SK-N-SH treated with all-trans-retinoic acid at 6 μM for 48 hours (cell line): ENCODE data around the gene C19orf85.

Experiments
- ATAC-seq: fragments of 200-7000 bp; cut with Tn5 transposase; 3 replicates; pipeline ENCODE4 v1.9.1; 2020; ENCODE audit warnings: mild to moderate bottlenecking, moderate library complexity
- ARNTL ChIP-seq: fragments of 450-650 bp; formaldehyde crosslinking; IDR thresholded peaks from 2 replicates; pipeline ENCODE4 v1.5.0; 2020; ENCODE audit warnings: low read depth, mild to moderate bottlenecking, moderate library complexity, borderline replicate concordance
- BACH2 ChIP-seq: fragments of 250-450 bp; sonication (Bioruptor Pico); IDR thresholded peaks from 2 replicates; pipeline ENCODE4 v1.9.0; 2021; ENCODE audit warnings: mild to moderate bottlenecking, borderline replicate concordance
- CREB5 ChIP-seq: fragments of 250-450 bp; sonication (Bioruptor Pico); IDR thresholded peaks from 2 replicates; pipeline ENCODE4 v1.5.1; 2020; ENCODE audit warnings: low read depth, mild to moderate bottlenecking, moderate library complexity
- CSDC2 ChIP-seq: fragments of 250-450 bp; sonication (Bioruptor Pico); IDR thresholded peaks from 2 replicates; pipeline ENCODE4 v1.5.0; 2020; ENCODE audit warnings: mild to moderate bottlenecking, moderate library complexity
- CSRNP3 ChIP-seq: fragments of 250-450 bp; sonication (Bioruptor Pico); IDR thresholded peaks from 2 replicates; pipeline ENCODE4 v1.5.1; 2021; ENCODE audit warnings: mild to moderate bottlenecking, moderate library complexity
- GLIS3 ChIP-seq: fragments of 250-450 bp; sonication (Bioruptor Pico); IDR thresholded peaks from 2 replicates; pipeline ENCODE4 v1.5.0; 2020; ENCODE audit warnings: mild to moderate bottlenecking, moderate library complexity
- ISL1 ChIP-seq: fragments of 250-450 bp; sonication (Bioruptor Pico); IDR thresholded peaks from 2 replicates; pipeline ENCODE4 v2.1.2; 2022; ENCODE audit warnings: mild to moderate bottlenecking, moderate library complexity
- OSR1 ChIP-seq: fragments of 250-450 bp; sonication (Bioruptor Pico); IDR thresholded peaks from 2 replicates; pipeline ENCODE4 v1.8.0; 2022; ENCODE audit warnings: moderate library complexity, mild to moderate bottlenecking, inconsistent platforms
- POU6F1 ChIP-seq: fragments of 250-450 bp; sonication (Bioruptor Pico); IDR thresholded peaks from 2 replicates; pipeline ENCODE4 v1.8.0; 2021; ENCODE audit warnings: low read depth, mild to moderate bottlenecking, moderate library complexity, borderline replicate concordance
- PPARA ChIP-seq: fragments of 250-450 bp; sonication (Bioruptor Pico); IDR thresholded peaks from 2 replicates; pipeline ENCODE4 v1.5.0; 2020; ENCODE audit warnings: mild to moderate bottlenecking, borderline replicate concordance
- RARB ChIP-seq: fragments of 250-450 bp; sonication (Bioruptor Pico); IDR thresholded peaks from 2 replicates; pipeline ENCODE4 v1.8.0; 2021; ENCODE audit warnings: mild to moderate bottlenecking, moderate library complexity
- SNAI2 ChIP-seq: fragments of 250-450 bp; sonication (Bioruptor Pico); IDR thresholded peaks from 2 replicates; pipeline ENCODE4 v1.5.0; 2020; ENCODE audit warnings: mild to moderate bottlenecking, moderate library complexity
- TCF4 ChIP-seq: fragments of 250-450 bp; sonication (Bioruptor Pico); IDR thresholded peaks from 2 replicates; pipeline ENCODE4 v1.8.0; 2021; ENCODE audit warnings: mild to moderate bottlenecking, moderate library complexity, borderline replicate concordance
- TOX ChIP-seq: fragments of 250-450 bp; sonication (Bioruptor Pico); IDR thresholded peaks from 2 replicates; pipeline ENCODE4 v1.8.0; 2021; ENCODE audit warnings: mild to moderate bottlenecking, moderate library complexity, borderline replicate concordance
- ZC3H10 ChIP-seq: fragments of 250-450 bp; sonication (Bioruptor Pico); IDR thresholded peaks from 2 replicates; pipeline ENCODE4 v1.5.1; 2021; ENCODE audit warnings: mild to moderate bottlenecking, moderate library complexity
- ZFP3 ChIP-seq: fragments of 250-450 bp; sonication (Bioruptor Pico); IDR thresholded peaks from 2 replicates; pipeline ENCODE4 v1.5.0; 2020; ENCODE audit warnings: mild to moderate bottlenecking, moderate library complexity
- ZFP30 ChIP-seq: fragments of 450-650 bp; formaldehyde crosslinking; IDR thresholded peaks from 2 replicates; pipeline ENCODE4 v1.5.0; 2022; ENCODE audit warnings: mild to moderate bottlenecking, moderate library complexity
- ZNF565 ChIP-seq: fragments of 450-650 bp; formaldehyde crosslinking; conservative IDR thresholded peaks from 2 replicates; pipeline ENCODE4 v1.5.0; 2020; ENCODE audit warnings: low read depth, mild to moderate bottlenecking, moderate library complexity
- ZNF70 ChIP-seq: fragments of 450-650 bp; formaldehyde crosslinking; IDR thresholded peaks from 2 replicates; pipeline ENCODE4 v1.5.0; 2020; ENCODE audit warnings: mild to moderate bottlenecking, moderate library complexity
- ZNF8 ChIP-seq: fragments of 450-650 bp; formaldehyde crosslinking; IDR thresholded peaks from 2 replicates; pipeline ENCODE4 v1.5.0; 2020; ENCODE audit warnings: mild to moderate bottlenecking, moderate library complexity
- TF ChIP-seq, protein P1 (sequence below): fragments of 250-450 bp; sonication (Bioruptor Pico); IDR thresholded peaks from 2 replicates; pipeline ENCODE4 v1.5.0; 2020; ENCODE audit warnings: mild to moderate bottlenecking, moderate library complexity

Gene C19orf85

DNA sequence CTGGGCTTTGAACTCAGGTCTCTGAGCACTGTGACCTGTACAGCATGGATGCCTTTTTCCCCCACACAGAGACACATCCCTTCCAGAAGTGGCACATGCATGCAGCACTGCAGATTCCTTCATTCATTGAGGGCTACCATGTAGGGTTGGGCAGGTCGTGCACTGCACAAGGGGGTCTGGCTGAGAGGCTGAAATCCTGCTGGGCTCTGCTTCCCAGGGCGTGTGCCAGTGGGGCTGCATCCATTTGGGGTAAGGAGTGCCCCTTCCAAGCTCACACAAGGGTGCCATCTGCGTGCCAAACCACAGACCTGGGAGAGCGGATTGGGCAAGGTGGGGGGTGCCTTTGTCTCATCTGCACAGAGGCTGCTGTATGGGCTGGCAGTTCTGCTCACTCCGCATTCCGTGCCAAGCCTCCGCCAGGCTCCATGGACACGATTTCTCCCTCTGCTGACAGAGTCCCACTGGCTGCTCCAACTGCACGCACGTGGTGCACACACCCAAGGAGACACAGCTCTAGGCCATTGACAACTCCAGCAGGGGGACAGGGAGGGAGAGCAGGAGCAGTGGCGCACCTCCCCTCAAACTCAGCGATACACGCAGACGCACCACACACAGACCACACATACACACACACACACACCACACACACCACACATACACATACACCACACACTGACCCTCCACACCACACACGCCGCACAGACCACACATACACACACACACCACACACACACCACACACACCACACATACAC, 17.0 kb downstream of the C19orf85 start:
- peak; percentile 61 for ATAC-seq

GRCh38 chr19:55446060-55446459, 18.5 kb downstream of the C19orf85 start:
- no peak for ATAC-seq
- TF ChIP-seq SNAI2 (CRISPR knock-in tag) (no peak), ZNF8 (no peak), BACH2 (no peak), ISL1 (no peak), POU6F1 (CRISPR knock-in tag) (no peak), CREB5 (CRISPR knock-in tag) (no peak)

More for the DNA sequence above, 17.0 kb downstream of the C19orf85 start:
- TF ChIP-seq ISL1 (no peak), SNAI2 (CRISPR knock-in tag) (no peak), CSRNP3 (CRISPR knock-in tag) (no peak), ZFP3 (CRISPR knock-in tag) (no peak), POU6F1 (CRISPR knock-in tag) (no peak), RARB (CRISPR knock-in tag) (no peak), BACH2 (no peak), ZC3H10 (no peak)

DNA sequence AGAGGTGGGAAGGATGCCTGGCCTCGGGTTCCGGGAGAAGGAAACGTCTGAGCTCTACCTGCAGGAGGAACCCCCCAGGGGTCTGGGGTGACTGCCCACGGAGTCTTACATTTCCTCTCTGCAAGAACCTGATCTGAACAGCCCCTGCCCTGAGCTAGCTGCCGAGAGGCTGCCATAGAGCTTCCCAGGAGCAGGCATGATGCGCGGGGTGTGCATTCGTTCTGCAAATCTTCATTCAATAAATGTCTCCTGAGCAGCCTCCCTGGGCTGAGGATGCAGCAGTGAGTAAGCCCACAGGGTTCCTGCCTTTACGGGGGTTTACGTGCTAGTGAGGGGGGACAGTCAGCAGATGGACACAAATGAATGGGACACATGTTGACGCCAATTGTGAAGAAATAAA, 19.9 kb downstream of the C19orf85 start:
- no peak for TF ChIP-seq CSDC2 (CRISPR knock-in tag)
- no peak for TF ChIP-seq PPARA (CRISPR knock-in tag)
- no peak for TF ChIP-seq ZFP3 (CRISPR knock-in tag)
- TF ChIP-seq TCF4 (CRISPR knock-in tag), result no peak
- no peak for TF ChIP-seq ZNF8
- TF ChIP-seq OSR1, result no peak
- ATAC-seq, result no peak

DNA sequence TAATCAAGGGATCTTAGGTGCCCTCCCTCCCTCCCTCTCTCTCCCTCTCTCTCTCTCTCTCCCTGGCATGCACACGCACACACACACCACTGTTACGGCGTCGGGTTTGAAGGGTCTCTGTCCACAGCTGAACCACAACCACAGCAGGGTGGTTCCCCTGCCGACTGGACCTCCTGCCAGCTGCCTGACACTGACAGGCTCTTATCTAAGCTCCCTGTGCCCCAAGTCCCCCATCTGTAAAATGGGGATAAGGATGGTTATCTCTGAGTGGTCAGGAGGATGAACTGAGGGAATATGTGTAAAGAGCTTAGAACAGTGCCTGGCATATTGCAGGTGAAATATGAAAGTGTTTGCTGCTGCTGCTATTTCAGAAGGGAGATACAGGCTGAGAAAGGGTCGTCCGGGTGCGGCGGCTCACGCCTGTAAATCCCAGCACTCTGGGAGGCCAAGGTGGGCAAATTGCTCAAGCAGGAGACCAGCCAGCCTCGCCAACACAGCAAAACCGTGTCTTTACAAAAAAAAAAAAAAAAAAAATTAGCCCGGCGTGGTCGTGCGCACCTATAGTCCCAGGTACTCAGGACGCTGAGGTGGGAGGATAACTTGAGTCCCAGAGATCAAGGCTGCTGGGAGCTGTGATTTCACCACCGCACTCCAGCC, 20.6 kb downstream of the C19orf85 start:
- ATAC-seq, result no peak
- TF ChIP-seq BACH2 (no peak), ZNF565 (CRISPR knock-in tag) (no peak), ZNF8 (no peak), OSR1 (no peak), CSRNP3 (CRISPR knock-in tag) (no peak), GLIS3 (no peak), ARNTL (CRISPR knock-in tag) (no peak), PPARA (CRISPR knock-in tag) (no peak), CSDC2 (CRISPR knock-in tag) (no peak), ZFP3 (CRISPR knock-in tag) (no peak), TCF4 (CRISPR knock-in tag) (no peak), ZFP30 (no peak), ZNF70 (CRISPR knock-in tag) (no peak), RARB (CRISPR knock-in tag) (no peak), POU6F1 (CRISPR knock-in tag) (no peak), ISL1 (no peak), TOX (CRISPR knock-in tag) (no peak), SNAI2 (CRISPR knock-in tag) (no peak)
- TF ChIP-seq, protein P1, sequence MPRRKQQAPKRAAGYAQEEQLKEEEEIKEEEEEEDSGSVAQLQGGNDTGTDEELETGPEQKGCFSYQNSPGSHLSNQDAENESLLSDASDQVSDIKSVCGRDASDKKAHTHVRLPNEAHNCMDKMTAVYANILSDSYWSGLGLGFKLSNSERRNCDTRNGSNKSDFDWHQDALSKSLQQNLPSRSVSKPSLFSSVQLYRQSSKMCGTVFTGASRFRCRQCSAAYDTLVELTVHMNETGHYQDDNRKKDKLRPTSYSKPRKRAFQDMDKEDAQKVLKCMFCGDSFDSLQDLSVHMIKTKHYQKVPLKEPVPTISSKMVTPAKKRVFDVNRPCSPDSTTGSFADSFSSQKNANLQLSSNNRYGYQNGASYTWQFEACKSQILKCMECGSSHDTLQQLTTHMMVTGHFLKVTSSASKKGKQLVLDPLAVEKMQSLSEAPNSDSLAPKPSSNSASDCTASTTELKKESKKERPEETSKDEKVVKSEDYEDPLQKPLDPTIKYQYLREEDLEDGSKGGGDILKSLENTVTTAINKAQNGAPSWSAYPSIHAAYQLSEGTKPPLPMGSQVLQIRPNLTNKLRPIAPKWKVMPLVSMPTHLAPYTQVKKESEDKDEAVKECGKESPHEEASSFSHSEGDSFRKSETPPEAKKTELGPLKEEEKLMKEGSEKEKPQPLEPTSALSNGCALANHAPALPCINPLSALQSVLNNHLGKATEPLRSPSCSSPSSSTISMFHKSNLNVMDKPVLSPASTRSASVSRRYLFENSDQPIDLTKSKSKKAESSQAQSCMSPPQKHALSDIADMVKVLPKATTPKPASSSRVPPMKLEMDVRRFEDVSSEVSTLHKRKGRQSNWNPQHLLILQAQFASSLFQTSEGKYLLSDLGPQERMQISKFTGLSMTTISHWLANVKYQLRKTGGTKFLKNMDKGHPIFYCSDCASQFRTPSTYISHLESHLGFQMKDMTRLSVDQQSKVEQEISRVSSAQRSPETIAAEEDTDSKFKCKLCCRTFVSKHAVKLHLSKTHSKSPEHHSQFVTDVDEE, result no peak
